ENCODE results near the gene PCDH9. TPM values are rescaled to one million over a fixed set of nuclear protein-coding genes. Genes with fewer than 3 reads are reported as not detected.

The PCDH9 gene
- total RNA-seq, 1 donor from 2014 or later: 0.26 TPM

GRCh38 chr13:67075239-67075638 lies 154.9 kb downstream of the PCDH9 start:
- no peak for DNase-seq (ENCODE audit: low read depth)
- TF ChIP-seq CTCF (IDR thresholded peaks at IDR 0.05; ENCODE audit: insufficient read depth, low read length, severe bottlenecking): no peak
- no peak for FAIRE-seq

GRCh38 chr13:67071918-67072598 lies 158.1 kb downstream of the PCDH9 start:
- no peak overlapping the region for H3K4me3 ChIP-seq (ENCODE audit: low read depth, low read length)
- no peaks in the 10 kb centered on the region for H3K36me3 ChIP-seq (ENCODE audit: control insufficient read depth, insufficient read depth, low read length)
- DNase-seq (ENCODE audit: low read depth) (no peak), FAIRE-seq (no peak)
- H3K27me3 ChIP-seq (ENCODE audit: control insufficient read depth, insufficient read depth, low read length): no peaks in the 10 kb centered on the region
- no peak for TF ChIP-seq CTCF (IDR thresholded peaks at IDR 0.05; ENCODE audit: insufficient read depth, low read length, severe bottlenecking)

More at GRCh38 chr13:67075239-67075638, 154.9 kb downstream of the PCDH9 start:
- no peaks in the 10 kb centered on the region for H3K36me3 ChIP-seq (ENCODE audit: control insufficient read depth, insufficient read depth, low read length)
- H3K4me3 ChIP-seq (ENCODE audit: low read depth, low read length): no peak overlapping the region
- H3K27me3 ChIP-seq (ENCODE audit: control insufficient read depth, insufficient read depth, low read length): no peaks in the 10 kb centered on the region

GRCh38 chr13:67070306-67070705 lies 159.8 kb downstream of the PCDH9 start:
- no peak for TF ChIP-seq CTCF (IDR thresholded peaks at IDR 0.05; ENCODE audit: insufficient read depth, low read length, severe bottlenecking)
- no peak for FAIRE-seq
- no peak for DNase-seq (ENCODE audit: low read depth)
- Histone ChIP-seq H3K4me3 (ENCODE audit: low read depth, low read length) (no peak overlapping the region), H3K27me3 (ENCODE audit: control insufficient read depth, insufficient read depth, low read length) (no peaks in the 10 kb centered on the region), H3K36me3 (ENCODE audit: control insufficient read depth, insufficient read depth, low read length) (no peaks in the 10 kb centered on the region)

DNA sequence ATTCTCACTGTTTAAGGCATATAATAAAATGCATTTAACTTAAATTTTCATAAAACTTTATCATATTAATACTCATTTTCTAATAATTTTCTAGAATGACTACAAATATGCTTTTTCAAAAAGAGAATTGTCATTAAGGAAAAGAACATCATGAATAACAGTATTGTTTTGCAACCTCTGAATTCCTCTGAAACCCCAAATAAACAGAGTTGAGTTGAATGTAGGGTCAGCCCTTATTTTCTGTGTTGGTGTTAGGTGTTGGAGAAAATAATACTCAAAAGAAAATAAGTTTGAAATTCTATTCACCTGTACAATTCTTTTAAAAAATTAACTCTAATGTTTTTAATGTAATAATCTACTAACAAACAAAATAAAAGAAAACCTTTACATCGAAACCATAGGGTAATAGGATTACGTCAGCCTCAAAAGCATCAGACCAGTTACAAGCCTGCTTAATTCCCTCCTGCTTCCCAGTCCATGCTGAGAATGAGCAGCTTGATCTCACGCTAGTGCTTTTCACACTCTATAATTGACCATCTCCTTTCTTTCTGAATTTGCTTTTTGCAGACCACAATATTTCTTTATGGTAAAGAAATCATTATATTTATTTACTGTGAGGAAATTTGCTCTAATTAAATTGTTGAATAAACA lies 160.9 kb downstream of the PCDH9 start:
- no peak for DNase-seq (ENCODE audit: low read depth)
- H3K4me3 ChIP-seq (ENCODE audit: low read depth, low read length): no peak overlapping the region
- no peaks in the 10 kb centered on the region for H3K36me3 ChIP-seq (ENCODE audit: control insufficient read depth, insufficient read depth, low read length)
- no peak for FAIRE-seq
- TF ChIP-seq CTCF (IDR thresholded peaks at IDR 0.05; ENCODE audit: insufficient read depth, low read length, severe bottlenecking): no peak
- H3K27me3 ChIP-seq (ENCODE audit: control insufficient read depth, insufficient read depth, low read length): no peaks in the 10 kb centered on the region

DNA sequence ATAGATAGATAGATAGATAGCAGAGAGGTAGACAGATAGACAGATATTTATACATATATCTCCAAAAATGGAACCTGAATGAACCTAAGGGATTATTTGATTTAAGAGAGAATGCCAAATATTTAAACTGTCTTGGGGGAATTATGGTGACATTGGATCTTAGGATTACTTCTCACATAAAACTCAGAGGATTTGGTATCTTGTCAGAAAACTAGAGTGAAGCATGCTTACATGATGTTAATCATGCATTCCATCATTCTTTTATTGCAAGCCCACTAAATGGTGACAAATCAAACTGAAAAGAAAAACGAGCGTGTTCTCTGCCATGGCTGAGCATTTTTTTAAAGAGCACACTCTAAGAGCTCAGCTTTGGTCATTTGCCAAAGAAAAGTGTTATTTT lies 165.2 kb downstream of the PCDH9 start:
- no peaks in the 10 kb centered on the region for H3K27me3 ChIP-seq (ENCODE audit: control insufficient read depth, insufficient read depth, low read length)
- TF ChIP-seq CTCF (IDR thresholded peaks at IDR 0.05; ENCODE audit: insufficient read depth, low read length, severe bottlenecking): no peak
- DNase-seq (ENCODE audit: low read depth): no peak
- H3K36me3 ChIP-seq (ENCODE audit: control insufficient read depth, insufficient read depth, low read length): no peaks in the 10 kb centered on the region
- FAIRE-seq: no peak
- H3K4me3 ChIP-seq (ENCODE audit: low read depth, low read length): no peak overlapping the region

Measured in bronchial epithelial cell (primary cell).